AG08396 (cell line): Measurements from ENCODE around the gene ZMYND12.

Experiments
- DNase-seq: peaks from one replicate; pipeline ENCODE4 v3.0.0; 2012; ENCODE audit warnings: low spot score, mixed read lengths

Gene ZMYND12

DNA sequence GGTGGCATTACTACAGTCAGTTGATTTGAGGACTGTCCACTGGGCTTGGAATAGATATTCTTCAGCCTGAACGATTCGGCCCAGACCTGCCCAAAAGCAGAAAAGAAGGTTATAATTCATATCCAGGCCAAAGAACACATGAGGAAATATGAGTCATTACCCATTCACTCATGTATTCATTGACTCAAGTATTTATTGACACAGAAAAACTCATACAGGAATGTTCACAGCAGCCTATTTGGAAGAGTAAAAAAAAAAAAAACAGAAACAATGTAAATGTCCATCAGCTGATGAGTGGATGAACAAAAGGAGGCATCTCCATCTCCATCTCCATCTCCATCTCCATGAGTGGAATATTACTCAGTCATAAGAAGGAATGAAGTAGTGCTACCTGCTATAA, 15.9 kb downstream of the ZMYND12 start:
- no peak for DNase-seq

GRCh38 chr1:42434340-42434739, 21.5 kb downstream of the ZMYND12 start:
- DNase-seq: no peak

DNA sequence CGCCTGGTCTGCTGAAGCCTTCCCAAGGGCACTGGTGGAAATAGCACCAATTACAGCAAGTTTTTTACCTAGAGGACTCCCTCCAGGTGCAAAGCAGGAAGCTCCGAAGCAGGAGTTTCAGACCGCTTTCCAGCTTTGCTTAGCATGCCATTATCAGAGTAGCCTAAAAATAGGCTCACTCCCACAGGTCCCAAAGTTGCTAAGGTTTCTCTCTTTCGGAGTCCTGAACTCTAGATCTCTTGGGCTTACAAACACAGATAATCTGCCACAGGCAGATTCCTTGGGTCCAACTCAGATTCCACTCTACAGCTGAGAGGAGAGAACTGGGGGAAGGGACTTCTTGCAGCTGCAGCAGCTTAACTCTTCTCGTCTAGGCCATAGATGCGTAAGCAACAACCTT, 22.5 kb downstream of the ZMYND12 start:
- no peak for DNase-seq

GRCh38 chr1:42432714-42433113, 23.1 kb downstream of the ZMYND12 start:
- no peak for DNase-seq

DNA sequence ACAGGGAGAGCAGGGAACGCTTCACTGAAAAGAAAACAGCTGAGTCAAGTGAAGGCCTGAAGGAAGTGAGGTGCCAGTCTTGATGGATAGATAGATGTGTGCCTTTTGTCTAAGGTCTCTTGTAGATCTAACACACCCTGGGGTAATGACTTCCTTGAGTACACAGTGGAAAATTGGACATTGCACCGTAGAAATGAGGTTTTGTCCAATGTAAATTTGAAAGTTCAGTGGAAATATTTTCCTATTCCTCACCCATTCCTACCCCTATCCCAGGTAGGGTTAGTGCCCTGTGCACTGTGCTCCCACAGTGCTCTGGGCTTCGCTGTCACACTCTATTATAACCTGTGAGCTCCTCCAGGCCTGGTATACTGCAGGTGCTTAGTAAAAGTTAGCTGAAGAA, 24.3 kb downstream of the ZMYND12 start:
- DNase-seq: no peak

GRCh38 chr1:42430286-42431135, 25.3 kb downstream of the ZMYND12 start:
- no peak for DNase-seq

- DNase-seq: no peak
These were observed 26.2 kb downstream of the ZMYND12 start for GRCh38 chr1:42429603-42430002.

DNA sequence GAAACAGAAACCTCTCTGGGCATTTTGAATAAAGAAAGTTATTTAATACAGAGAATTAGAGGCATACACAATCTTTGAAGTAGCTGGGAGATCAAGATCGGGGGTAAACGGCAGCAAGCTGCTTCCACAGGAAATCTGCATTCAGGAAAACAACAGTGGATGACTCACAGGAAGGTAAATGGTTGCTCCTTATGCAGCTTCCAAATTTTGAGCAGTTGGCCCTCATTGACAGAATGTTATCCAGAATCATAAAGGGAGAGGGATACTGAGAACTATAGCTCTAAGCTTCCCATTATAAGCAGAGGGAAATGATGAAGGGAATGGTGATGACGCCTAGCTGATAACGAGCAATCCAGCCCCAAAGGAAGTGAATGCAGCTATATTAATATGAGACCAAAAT, 28.6 kb downstream of the ZMYND12 start:
- DNase-seq: no peak

- DNase-seq: no peak
These were observed 31.6 kb downstream of the ZMYND12 start for GRCh38 chr1:42424201-42424600.

DNA sequence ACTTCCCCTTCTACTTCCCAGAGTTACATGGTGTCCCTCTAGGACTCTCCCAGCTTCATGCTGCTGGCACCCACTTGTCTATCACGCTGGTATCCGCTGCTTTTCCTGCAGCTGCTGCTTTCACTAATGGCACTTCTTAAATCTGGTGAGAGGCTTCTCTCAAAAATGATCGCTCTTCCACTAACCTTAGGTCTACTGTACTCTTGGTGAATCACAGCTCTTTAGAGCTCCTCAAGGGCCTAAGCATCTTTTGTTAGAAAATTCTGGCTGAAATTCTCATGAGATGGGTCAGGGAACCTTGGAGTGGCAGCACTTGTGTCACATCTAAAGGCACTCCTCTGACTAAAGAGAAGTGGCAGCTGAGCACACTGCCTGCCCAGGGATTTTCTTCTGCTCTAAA, 32.1 kb downstream of the ZMYND12 start:
- DNase-seq: no peak

- no peak for DNase-seq
These were observed 33.1 kb downstream of the ZMYND12 start for GRCh38 chr1:42422737-42423136.

- peak; percentile 46 for DNase-seq
These were observed 34.8 kb downstream of the ZMYND12 start for GRCh38 chr1:42420911-42421585.

DNA sequence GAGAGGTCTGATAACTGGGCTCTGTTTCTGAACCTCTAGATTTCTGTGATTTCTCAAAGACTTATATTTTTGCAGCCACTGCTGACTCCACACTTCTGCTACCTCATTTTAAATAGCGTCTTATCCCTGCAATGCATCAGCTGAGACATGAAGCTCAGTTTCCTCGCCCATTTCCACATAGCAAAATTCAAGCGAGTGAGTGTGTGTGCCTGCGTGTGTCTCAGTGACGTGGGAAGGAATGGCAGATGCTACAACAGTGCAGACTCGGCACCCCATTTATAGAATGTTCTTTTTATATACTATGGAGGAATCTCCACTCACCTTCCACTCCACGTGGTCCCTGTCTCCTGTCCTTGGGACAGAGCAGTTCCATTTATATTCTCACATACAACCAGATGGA, 35.7 kb downstream of the ZMYND12 start:
- no peak for DNase-seq

DNA sequence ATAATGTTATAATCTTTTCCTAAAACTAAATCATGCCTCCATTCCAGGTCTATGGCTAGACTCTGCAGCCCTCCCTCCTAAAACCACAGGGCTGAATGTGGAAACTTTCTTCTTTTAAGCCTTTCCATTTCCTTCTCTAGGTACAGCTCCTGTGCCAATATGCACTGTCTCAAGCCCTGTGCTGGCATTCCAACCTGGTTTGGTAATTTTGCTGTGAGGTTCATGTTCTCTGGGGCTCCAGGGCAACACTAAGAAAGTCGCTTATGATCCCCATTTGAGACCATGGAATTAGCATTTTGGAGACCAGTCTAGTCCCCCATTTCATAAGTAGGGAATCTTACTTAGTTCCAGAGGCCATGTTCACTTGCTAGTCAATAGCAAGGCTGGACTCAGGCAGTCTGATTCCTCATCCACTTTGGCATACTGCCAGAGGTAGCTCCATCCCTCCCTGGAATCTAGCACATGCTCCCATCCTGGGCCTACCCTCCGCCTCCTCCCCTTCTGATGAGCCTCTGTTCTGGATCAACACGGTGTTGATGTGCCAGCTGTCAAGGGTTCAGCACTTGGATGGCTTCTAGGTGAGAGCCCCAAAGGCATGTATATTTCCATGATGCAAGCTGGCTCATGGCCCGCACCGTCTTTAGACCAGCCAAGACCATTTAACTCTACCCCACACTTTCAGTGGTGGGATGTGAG, 36.5 kb downstream of the ZMYND12 start:
- DNase-seq: no peak

DNA sequence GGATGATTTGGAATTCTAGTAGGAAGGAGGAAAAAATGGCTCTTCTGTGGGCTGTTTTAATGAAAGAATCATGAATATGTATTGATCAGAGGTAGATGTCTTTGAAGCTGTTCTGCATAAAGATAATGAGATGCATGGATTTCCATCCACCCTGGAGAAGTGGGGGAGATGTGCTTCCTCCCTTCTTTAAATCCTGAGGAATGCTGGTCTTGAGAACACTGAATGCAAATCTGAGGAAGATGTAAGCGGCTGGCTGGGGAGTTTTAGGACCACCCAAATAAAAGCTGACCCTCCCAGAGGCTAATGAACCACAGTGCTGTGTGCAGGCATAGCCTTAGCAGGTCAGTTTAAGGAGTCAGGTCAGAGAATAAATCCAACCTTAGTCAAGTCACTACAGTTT, 37.3 kb downstream of the ZMYND12 start:
- no peak for DNase-seq

DNA sequence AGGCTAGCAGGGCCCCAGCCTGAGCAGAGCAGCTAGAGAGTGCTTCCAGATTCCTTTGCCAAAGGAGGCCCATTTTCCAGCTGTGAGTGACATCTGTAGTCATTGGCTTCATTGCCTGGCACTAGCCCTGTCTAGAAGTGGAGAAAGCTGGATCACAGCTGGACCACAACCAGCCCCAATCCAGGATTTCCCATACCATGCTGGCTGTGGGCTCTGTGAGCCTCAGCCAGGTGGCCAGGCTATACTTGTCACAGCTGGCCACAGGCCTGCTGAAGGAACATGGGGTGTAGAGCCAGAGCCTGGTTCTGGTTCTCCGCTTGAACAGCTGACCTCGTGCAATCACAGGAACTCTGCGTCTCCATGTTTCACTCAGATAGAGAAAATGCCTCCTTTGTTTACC, 38.7 kb downstream of the ZMYND12 start:
- no peak for DNase-seq

- no peak for DNase-seq
These were observed 41.0 kb downstream of the ZMYND12 start for GRCh38 chr1:42414551-42415496.

- DNase-seq: no peak
These were observed 51.9 kb downstream of the ZMYND12 start for GRCh38 chr1:42403880-42404400.

DNA sequence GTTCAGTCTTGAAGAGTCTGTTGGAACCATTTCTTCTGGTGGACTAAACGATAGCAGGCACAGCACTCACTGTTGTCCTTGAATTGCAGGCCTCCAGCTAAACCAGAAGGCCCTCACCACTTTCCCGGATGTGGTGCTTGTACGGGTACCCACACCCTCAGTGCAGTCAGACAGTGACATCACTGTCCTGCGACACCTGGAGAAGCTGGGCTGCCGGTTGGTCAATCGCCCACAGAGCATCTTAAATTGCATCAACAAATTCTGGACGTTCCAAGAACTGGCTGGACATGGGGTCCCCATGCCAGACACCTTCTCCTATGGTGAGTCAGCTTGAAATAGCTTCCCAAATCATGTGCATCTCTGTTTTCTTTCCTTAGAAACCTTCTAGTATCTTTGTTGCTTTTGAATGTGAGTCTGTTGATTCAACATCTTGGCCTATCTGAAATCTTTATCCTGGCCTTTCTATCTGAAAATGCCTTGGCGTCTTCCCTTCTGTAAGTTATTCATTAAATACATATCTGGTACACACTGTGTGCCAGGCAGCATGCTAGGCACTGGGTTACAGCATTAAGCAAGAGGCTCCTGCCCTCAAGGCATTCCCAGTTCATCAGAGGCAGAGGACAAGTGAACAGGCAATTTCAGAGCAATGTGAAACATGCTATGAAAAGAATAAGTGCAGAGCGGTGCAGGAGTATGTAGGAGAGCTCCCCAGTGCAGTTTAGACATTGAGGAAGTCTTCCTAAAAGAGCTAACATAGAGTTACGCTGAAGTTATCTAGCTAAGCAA, 56.3 kb downstream of the ZMYND12 start:
- DNase-seq: no peak

DNA sequence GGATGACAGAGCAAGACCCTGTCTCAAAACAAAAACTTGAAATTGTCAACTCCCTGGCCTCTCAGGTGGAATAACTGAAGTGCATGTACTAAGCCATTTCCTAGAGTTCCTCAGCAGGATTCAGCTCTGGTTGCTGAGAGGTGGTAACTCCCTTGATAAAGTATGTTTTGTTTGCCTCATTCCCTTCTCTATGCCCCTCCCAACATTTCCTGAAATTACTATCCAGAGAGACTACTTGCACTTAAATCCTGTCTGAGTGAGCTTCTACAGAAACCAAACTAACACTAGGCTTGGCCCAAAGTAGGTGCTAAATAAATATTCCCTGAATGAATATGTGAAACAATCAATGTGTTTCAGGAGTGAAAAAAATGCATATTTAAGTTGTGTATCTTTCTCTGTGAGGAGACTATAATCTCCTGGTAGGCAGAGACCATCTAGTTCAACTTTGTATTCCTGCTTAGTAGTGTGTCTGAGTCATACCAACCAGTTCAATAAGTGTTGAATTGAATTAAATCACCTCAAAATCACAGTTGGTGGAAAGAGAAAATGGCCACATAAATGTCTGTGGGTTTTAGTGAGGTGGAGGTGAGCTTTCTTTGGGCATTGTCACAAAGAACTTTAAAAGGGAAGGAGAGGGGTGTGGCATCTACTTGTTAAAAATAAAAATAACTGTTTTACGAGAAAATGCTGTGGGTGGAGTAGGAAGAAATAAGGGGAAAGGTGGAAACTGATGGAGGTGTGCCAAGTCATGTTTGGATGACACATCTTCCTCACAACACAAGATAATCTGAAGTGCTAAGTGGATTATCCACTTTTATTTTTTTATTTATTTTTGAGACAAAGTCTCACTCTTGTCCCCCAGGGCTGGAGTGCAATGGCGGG, 62.6 kb downstream of the ZMYND12 start:
- no peak for DNase-seq
